Measurements from ENCODE around the gene TMEM176A.
A peak's percentile ranks its signal among the peaks of the same experiment; 100 is the strongest.

The TMEM176A gene

DNA sequence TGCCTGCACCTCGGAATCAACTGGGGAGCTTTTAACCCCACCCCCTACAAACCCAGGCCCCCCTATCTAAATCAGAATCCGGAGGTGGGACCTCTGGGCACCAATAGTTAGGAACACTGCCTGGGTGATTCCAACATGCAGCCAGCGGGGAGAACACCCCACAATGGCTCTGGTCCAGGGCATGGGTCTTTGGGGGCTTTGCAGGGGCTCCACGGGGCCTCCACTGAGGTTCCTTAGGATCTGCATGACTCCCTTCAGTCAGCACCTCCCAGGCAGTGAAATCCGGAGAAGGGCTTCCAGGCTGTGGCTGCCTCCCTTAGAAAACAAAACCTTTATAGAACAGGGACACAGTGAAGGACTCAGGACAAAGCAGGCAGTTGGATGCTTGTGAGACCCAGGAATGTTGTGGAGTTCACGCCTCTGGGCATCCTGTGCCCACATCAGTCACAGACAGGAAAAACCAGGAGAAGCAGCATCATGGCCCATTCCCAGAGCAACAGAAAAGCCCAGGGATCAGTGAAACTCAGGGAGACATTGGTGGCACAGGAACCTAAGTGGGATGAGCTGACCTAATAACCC, 35.2 kb downstream of the TMEM176A start:
- Mint-ChIP-seq H3K4me3 (no peak overlapping the region), H3K4me1 (no peaks in the 10 kb centered on the region), H3K27ac (no peak overlapping the region), H3K27me3 (ENCODE audit: low read depth) (peaks cover 18% of the 10 kb centered on the region), H3K9me3 (peaks cover 4% of the 10 kb centered on the region), H3K36me3 (ENCODE audit: low read depth) (no peaks in the 10 kb centered on the region)
- TF ChIP-seq, protein P1, sequence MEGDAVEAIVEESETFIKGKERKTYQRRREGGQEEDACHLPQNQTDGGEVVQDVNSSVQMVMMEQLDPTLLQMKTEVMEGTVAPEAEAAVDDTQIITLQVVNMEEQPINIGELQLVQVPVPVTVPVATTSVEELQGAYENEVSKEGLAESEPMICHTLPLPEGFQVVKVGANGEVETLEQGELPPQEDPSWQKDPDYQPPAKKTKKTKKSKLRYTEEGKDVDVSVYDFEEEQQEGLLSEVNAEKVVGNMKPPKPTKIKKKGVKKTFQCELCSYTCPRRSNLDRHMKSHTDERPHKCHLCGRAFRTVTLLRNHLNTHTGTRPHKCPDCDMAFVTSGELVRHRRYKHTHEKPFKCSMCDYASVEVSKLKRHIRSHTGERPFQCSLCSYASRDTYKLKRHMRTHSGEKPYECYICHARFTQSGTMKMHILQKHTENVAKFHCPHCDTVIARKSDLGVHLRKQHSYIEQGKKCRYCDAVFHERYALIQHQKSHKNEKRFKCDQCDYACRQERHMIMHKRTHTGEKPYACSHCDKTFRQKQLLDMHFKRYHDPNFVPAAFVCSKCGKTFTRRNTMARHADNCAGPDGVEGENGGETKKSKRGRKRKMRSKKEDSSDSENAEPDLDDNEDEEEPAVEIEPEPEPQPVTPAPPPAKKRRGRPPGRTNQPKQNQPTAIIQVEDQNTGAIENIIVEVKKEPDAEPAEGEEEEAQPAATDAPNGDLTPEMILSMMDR (IDR thresholded peaks at IDR 0.05; ENCODE audit: unreplicated experiment in 3 of 3) = no peak

- Mint-ChIP-seq H3K4me3 (no peak overlapping the region), H3K9me3 (peaks cover 1% of the 10 kb centered on the region), H3K27ac (peak overlapping the region in 2 of 3 experiments; percentile 44 to 78), H3K4me1 (peaks cover 4% of the 10 kb centered on the region), H3K27me3 (ENCODE audit: low read depth) (peaks cover 19% of the 10 kb centered on the region), H3K36me3 (ENCODE audit: low read depth) (no peaks in the 10 kb centered on the region)
- TF ChIP-seq, protein P1 (IDR thresholded peaks at IDR 0.05; ENCODE audit: unreplicated experiment in 3 of 3) = no peak
Observed at GRCh38 chr7:150838965-150839650, 38.5 kb downstream of the TMEM176A start.

DNA sequence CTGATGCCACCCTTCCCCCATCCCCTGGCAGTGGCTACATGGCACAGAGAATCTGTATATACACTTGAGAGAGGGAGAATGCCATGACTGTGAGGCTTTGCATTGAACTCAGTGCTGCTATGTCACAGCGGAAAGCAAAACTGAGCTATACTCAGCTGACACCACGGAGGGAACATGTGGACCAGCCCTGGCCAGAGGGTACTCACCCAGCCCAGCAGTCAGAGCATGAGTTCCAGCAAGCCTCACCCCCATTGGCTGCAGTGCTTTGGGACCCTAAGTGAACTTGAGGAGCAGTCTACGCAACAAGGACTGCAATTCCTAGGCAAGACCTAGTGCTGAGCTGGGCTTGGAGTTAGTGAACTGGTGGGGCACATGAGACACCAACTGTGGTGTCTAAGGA, 41.4 kb downstream of the TMEM176A start:
- TF ChIP-seq, protein P1 (IDR thresholded peaks at IDR 0.05; ENCODE audit: unreplicated experiment in 3 of 3) = no peak
- no peak overlapping the region for H3K27ac Mint-ChIP-seq
- no peaks in the 10 kb centered on the region for H3K9me3 Mint-ChIP-seq
- no peak overlapping the region for H3K4me3 Mint-ChIP-seq
- H3K4me1 Mint-ChIP-seq = peaks cover 21% of the 10 kb centered on the region
- H3K36me3 Mint-ChIP-seq (ENCODE audit: low read depth) = no peaks in the 10 kb centered on the region
- peaks cover 9% of the 10 kb centered on the region for H3K27me3 Mint-ChIP-seq (ENCODE audit: low read depth)

GRCh38 chr7:150842716-150843115, 42.1 kb downstream of the TMEM176A start:
- Mint-ChIP-seq H3K36me3 (ENCODE audit: low read depth) (no peaks in the 10 kb centered on the region), H3K27me3 (ENCODE audit: low read depth) (peaks cover 8% of the 10 kb centered on the region), H3K27ac (no peak overlapping the region), H3K9me3 (no peaks in the 10 kb centered on the region), H3K4me3 (no peak overlapping the region), H3K4me1 (peaks cover 21% of the 10 kb centered on the region)
- TF ChIP-seq, protein P1 (IDR thresholded peaks at IDR 0.05; ENCODE audit: unreplicated experiment in 3 of 3) = no peak

GRCh38 chr7:150845421-150845861, 44.9 kb downstream of the TMEM176A start:
- TF ChIP-seq, protein P1 (IDR thresholded peaks at IDR 0.05; ENCODE audit: unreplicated experiment in 3 of 3) = no peak
- Mint-ChIP-seq H3K27ac (peak overlapping the region in 1 of 3 experiments; percentile 44), H3K4me3 (no peak overlapping the region), H3K9me3 (no peaks in the 10 kb centered on the region), H3K27me3 (ENCODE audit: low read depth) (peaks cover 5% of the 10 kb centered on the region), H3K4me1 (peaks cover 21% of the 10 kb centered on the region), H3K36me3 (ENCODE audit: low read depth) (no peaks in the 10 kb centered on the region)

Data from nephron (organoid).